Testis (tissue), 2 donors: ENCODE data around the gene GBF1.
"Not testable (repeated sequence)": the region's sequence is repeated elsewhere in the genome, so short reads cannot be mapped to it uniquely, and the experiment has no call there.

Experiments used
- POLR2A ChIP-seq: fragments of 450-650 bp; IDR thresholded peaks from one replicate; pipeline ENCODE4 v1.6.1; 2017; ENCODE audit warnings: antibody characterized with exemption, mild to moderate bottlenecking, moderate library complexity
- TF ChIP-seq, protein P1 (sequence below), 3 experiments: fragments of 450-650 bp in 2 of 3; fragments of 200-600 bp in 1 of 3; sonication (generic) in 1 of 3; IDR thresholded peaks; one replicate each; pipeline ENCODE4 v1.5.1; 2016 to 2019; ENCODE audit warnings: antibody characterized with exemption in 3 of 3, mild to moderate bottlenecking in 2 of 3, moderate library complexity in 1 of 3

- TF ChIP-seq, protein P1, sequence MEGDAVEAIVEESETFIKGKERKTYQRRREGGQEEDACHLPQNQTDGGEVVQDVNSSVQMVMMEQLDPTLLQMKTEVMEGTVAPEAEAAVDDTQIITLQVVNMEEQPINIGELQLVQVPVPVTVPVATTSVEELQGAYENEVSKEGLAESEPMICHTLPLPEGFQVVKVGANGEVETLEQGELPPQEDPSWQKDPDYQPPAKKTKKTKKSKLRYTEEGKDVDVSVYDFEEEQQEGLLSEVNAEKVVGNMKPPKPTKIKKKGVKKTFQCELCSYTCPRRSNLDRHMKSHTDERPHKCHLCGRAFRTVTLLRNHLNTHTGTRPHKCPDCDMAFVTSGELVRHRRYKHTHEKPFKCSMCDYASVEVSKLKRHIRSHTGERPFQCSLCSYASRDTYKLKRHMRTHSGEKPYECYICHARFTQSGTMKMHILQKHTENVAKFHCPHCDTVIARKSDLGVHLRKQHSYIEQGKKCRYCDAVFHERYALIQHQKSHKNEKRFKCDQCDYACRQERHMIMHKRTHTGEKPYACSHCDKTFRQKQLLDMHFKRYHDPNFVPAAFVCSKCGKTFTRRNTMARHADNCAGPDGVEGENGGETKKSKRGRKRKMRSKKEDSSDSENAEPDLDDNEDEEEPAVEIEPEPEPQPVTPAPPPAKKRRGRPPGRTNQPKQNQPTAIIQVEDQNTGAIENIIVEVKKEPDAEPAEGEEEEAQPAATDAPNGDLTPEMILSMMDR (IDR thresholded peaks at IDR 0.05): not testable (repeated sequence)
- not testable (repeated sequence) for TF ChIP-seq POLR2A
Measured at GRCh38 chr10:102252508-102252907, 7.2 kb downstream of the GBF1 start.
